GM21390 (cell line): ENCODE measurements around the gene GPC6.

ENCODE experiments used
- ATAC-seq: cut with Tn5 transposase; IDR thresholded peaks from one replicate; pipeline ENCODE4 v1.9.1; 2021; ENCODE audit not compliant: unreplicated experiment

Gene GPC6

DNA sequence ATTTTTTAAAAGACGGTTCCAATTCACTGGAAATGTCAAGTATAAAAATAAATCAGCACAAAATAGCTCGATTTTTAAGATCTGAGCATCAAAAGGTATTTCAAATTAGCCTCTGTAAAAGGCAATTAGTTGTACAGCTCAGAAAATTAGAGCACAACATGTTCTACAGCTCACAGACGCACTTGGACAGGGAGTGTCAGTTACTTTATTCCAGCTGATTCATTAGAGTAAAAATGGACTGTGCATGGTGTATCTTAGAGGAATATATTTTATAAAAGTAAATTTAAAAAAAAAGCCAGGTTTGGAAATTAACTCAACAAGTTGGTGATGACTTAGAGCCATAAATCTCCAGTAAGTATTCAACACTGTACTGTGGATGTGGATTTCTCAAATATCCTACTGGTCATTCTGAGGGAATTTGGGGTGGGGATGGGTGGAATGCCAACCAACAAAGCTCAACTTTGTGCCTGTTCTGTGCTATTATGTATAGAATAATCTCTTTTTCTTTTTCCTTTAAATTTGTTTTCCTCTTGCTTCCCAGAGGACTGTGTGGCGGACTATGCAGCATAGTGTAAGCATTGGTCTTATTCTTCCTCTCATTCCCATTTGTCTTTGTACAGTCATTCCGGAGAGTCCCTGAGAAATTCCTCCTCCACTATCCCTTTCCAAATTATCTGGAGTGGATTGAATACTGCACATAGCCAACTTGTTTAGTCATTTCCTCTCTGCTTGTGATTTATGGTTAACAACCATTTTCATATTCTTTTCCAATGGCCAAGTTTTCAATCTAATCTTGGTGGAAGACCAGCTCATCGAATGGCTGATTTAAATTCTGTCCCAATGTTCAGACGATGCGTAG lies 1083.6 kb downstream of the GPC6 start:
- ATAC-seq, result no peak

DNA sequence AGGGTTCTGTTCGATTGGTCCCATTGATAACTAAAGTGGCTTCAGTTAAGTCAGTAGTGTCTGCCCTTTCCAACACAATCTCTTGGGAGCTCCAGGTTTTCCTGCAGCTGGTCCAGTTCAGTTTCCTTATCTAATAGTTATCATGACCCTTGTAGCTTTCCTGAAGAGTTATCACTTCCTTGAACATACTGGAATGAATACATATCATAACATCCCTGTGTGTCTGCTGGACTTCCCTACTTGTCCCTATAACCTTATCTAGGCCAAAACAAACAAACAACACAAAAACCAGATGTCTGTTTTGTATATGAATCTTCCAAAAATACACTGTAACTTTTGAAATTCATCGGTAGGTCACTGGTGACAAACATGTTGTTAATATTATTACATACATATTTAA lies 1085.3 kb downstream of the GPC6 start:
- no peak for ATAC-seq

DNA sequence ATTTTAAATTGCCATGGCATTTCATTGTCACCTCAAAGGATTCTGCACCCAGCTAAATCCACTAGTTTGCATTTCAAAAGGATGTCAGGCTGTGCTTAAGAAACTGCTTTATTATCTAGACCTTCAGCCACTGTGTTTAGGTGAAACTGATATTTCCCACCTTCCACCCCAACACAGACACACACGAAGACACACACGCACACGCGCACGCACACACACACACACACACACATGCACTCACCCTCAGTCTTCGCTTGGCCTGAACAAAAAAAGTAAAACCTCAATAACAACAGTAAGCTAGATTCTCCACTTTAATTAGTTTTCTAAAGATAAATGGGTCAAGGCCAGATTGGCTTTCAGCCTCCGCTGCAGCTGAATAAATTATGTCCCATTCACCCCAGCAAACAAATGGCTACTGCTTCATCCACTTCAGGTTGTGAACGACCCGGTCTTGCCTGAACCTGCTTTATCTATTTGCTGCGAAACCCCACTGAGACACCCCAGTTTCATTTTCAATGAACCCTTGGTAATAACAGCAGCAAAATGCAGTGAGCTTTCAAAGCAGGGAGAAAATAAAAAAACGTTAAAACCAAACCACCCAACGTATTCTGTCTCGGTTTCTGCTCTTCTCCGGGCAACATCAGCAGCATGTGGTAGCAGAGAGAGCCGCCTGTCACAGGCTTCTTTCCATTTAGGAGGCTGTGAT lies 1086.1 kb downstream of the GPC6 start:
- ATAC-seq, result peak; percentile 69

DNA sequence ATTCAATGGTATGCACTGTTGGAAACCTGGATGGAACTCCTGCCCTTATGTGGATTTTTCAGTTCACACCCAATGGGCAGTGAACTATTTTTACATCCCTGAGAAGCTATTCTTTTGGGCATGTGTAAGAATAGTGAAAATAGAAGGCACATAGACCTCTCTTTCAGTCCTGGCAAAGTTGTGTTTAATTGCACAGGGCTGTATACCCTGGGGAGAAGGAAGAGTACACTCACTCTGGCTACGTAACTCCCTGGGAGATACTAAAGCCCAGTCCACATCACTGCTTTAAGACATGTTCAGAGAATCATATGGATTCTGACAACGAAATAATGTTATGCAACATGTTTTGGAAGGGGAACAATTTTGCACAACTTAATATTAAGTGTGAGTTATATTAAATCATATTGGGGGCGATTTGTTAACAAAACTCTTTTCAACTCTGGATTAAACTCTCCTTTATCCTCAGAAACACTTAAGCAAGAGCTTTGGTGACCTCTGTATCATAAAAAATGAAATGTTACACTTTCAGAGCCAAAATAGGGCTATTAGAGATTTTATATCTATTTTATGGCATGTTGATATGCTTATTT lies 1086.8 kb downstream of the GPC6 start:
- no peak for ATAC-seq

DNA sequence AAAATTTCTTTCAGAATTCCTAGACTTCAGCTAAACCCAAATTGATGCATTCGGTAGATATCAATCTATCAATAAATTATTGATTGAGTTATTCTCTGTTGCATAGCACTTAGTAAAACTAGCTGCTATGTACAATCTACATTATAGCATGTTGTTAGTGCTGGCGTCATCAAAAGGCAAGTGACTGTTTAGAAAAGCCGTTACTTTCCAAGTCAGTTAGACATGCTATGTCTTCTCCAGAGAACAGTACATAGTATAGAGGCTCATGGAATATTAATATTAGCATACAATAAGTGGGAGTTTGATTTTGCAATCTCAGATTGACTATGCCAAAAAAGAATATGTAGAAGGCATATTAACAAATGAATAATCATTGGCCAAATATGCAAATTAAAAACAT lies 1087.3 kb downstream of the GPC6 start:
- no peak for ATAC-seq

DNA sequence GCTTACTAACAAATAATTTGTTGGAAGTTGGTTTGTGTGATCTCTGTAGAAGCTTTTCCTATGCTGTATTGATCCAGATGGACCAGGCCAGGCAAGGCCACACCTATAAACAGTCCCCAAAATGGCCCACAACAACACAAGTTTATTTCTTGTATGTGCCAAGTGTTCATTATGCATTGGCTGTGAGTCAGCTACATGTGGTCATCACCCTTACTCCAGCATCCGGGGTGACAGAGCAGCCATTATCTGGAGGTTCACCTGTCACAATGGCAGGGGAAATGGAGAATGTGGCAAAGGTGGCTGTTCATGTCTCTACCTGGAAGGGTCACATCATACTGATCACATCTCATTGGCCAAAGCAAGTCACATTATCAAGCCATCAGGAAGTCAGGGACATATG lies 1088.6 kb downstream of the GPC6 start:
- no peak for ATAC-seq

DNA sequence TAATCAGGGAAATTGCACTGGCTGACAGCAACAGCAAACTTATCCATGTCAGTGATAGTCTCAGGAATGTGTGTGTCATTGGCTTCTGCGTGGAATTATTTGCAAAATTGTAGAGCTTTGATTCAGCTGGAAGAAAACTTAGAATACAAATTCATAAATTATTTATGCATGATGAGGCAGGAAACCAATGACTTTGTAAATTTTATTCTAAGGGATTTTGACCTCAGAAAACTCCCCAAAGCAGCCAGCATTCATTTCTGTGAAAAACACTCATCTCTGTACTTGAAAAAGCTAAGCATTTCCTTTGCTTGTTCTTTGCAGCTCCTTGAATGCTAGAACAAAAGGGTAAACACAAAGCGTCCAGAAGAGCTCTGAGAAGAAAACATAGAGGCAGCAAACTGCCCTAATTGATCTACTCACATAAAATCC lies 1090.5 kb downstream of the GPC6 start:
- ATAC-seq, result no peak

DNA sequence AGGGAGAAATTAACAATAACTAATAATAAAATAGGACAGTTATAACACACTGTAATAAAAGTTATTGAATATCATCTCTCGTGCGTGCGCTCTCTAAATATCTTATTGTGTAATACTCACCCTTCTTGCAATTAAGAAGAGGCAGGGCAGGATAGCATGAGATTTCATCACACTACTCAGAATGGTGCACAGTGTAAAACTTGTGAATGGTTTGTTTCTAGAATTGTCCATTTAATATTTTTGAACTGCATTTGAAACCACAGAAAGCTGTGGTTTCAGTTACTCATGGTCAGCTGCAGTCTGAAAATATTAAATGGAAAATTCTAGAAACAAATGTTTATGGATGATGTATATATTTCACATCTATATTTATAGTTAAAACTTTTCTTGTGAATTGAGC lies 1091.8 kb downstream of the GPC6 start:
- no peak for ATAC-seq

DNA sequence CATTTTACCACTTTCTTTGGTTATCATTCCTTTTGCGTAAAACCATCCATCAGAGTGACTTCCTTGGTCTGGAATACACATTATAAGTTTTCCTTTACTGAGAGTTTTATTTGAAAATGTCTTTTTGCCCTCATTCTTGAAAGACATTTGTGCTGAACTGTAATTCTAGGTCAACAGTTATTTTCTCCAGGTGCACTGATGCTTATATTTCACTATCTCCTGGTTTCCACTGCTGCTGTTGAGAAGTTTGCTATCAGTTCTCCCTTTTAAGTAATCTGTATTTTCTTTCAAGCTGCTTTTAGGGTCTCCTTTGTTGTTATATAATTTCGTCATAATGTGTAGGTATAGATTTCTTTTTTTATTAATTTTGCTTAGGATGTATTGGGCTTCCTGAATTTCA lies 1092.9 kb downstream of the GPC6 start:
- no peak for ATAC-seq

DNA sequence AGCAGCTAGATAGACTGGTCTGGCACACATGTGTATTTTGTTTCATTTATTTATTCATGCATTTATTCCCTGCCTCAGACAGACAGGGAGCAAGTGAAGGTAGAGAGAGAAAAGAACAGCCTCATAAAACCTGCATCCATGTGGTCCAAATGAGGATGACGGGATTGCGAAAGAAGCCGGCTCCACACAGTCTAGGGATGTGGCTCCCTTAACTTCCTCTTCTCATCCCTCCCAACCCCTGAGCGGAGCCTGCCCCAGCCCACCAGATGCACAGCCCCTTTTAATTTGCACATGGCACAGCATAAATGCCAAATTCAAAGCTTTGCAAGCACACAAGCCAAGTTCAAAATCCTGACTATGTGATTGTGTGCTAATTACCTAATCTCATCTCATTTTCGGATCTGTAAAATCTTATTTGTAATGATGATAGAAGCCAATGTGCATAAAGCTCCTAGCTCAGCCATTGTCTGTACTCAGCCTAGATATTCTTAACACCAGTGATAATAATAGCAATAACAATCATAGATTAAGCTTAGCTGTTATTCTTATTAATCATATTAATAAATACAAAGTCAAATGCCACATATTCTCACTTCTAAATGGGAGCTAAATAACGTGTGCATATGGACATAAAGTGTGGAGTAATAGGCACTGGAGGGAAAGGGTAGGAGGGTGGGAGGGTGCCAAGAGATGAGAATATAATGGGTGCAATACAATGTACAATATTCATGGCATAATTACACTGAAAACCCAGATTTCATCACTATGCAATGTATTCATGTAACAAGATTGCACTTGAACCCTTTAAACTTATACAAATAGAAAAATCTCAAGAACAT lies 1096.5 kb downstream of the GPC6 start:
- no peak for ATAC-seq

DNA sequence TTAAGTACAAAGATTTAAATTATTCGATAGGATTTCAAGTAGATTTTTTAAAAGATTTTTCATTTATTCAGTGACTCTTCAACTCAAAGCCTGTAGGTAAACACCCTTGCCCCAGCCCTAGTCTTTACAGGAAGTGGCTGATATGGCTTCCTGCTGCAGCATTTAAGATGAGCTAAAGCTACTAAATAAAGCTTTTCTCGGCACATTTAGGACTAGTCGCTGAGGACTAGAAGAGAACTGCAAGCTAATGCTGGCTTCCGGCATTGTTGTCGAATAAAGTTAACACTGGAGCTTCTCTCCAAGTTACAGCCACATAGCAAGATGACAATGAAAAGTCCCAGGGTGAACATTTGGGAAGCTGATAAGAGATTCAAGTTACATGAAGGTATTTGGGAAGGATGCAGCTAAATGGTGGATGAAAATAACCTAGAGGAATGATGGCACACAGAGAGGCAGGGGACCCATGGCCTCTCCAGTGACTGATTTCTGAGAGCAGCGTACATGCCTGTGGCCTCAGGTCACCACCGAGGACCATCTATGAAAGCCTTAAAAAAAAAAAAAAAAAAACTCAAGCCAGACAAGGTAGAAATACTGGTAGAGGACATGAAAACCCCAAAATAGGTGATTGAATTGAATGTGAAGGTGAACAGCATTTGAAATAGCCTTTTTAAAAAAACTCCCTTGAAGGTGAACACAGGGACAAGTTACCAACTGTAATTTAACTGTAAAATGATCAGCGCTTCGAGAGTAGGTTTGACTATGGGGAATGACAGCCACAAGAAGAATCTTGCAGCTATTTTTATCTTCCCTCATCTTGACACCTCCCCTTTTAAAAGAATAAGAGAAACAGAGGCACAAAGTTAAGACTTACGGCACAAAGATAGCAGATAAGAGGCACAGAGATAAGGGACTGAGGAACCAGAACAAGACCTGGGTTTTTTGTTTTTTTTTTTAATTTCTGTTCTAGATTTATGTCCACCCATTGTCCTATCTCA lies 1097.5 kb downstream of the GPC6 start:
- ATAC-seq, result no peak

DNA sequence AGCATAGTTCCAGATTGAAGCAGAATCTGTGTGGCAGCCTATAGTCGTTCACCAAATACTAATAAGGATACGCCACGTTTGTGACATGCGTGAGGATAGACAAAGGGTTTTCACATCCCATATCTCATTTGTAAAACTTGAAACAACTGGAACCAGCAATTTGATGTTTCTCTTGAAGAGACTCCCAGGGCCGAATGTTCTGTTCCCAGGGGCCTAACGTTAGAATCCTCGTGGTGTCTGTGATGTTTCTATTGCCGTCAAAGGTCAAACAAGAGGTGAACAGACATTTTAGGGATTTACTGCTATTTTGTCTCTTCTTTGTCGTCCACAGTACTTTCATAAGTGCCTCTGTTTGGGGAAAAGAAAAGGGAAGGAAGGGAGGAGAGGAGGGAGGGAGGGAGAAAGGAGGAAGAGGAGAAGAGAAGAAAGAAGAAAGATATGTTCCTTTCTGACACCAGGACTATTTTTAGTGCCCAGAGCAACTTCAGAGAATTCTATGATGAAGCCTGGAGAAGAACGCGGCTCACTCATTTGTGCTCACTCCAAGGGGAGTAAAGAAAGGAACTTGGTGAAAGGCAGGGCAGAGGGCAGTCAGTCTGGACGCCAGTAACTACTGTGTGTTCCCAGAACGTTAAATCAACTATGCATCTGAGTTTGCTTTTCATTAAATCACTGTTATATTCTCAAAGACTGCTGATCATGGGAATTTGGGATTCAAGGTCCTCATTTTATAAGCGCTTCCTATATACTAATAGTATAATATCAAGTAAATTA lies 1098.3 kb downstream of the GPC6 start:
- no peak for ATAC-seq

DNA sequence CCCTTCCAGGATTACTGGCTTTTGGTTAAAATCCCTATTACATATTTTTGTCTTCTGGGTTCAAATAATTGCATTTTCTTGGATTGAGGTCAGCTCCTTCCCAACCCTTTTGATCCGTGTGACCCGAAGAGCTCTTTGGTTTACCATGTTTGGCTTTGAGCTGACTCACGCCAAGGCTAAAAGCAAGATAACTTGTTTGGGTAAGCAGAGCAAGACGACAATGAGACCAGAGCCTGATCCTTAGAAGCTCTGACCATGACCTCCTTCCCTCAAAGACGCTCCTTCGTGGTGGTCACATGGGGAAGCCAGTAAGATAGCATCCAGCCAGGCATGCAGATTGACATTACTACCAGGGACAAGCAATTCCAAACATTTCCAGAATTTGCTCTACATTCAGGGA lies 1099.0 kb downstream of the GPC6 start:
- ATAC-seq, result no peak

DNA sequence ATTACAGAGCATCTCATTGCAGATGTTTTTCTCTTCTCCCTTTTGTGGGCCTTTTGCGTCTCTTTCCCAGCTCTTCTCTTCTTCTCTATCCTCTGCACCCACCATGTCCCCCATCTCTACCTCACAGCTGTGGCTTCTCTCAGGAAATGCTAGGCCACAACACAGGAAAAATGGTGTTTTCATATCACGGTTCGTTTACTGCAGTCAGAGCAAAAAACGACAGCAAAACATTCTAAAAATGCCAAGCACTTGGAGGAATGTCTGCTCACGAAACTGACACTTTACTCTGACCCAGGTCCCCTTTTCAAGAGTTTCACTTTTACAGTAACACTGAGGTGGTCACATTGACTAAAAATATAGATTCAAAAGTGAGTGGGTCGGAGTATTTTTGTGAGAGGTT lies 1100.7 kb downstream of the GPC6 start:
- ATAC-seq, result peak; percentile 97

DNA sequence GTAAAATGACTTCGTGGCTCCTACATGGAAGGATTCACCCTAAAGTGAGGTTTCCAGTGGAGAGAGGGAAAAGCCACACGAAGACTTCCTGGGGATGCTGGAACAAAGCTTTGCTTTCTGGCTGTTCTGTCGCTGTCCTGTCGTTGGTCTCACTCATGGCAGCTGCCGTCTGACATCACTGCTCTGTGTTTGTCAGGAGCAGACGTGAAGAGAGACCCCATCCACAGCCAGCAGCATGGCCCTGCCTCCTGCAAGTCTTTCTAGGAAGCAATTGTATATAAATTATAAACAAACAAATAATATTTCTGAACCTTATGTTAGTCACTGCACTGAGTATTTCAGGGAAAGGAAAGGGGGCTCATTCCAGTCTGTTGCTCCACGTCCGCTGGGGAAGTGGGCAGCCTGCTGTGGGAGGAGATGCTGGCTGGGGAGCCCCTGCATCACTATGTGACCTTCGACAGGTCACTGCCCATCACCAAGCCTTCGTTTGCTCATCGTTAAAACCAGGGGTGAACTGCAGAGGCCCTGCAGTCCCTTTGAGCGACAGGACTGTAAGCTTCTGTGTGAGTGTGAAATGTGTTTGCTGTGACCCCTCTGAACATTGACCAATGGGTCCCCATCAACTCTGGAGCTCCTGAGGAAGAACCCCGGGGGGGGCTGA lies 1101.9 kb downstream of the GPC6 start:
- no peak for ATAC-seq

DNA sequence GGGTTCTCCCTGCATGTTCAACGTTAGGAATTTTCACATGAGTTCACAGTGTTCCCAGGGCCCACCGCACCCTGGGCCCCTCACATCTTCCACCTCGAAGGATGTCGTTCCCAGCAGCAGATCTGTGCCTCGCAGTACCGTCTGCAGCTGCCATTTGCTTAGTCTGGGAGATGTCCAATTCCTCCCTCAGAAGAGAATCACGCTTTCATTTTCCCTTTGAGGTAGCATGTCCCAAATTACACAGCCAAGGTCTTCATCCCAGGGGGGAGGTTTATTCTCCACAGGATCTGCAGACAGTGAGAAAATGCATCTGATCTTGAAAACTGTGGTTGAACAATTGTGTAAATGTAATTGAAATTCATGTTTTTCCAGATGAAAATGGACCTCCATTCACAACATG lies 1102.7 kb downstream of the GPC6 start:
- ATAC-seq, result no peak

DNA sequence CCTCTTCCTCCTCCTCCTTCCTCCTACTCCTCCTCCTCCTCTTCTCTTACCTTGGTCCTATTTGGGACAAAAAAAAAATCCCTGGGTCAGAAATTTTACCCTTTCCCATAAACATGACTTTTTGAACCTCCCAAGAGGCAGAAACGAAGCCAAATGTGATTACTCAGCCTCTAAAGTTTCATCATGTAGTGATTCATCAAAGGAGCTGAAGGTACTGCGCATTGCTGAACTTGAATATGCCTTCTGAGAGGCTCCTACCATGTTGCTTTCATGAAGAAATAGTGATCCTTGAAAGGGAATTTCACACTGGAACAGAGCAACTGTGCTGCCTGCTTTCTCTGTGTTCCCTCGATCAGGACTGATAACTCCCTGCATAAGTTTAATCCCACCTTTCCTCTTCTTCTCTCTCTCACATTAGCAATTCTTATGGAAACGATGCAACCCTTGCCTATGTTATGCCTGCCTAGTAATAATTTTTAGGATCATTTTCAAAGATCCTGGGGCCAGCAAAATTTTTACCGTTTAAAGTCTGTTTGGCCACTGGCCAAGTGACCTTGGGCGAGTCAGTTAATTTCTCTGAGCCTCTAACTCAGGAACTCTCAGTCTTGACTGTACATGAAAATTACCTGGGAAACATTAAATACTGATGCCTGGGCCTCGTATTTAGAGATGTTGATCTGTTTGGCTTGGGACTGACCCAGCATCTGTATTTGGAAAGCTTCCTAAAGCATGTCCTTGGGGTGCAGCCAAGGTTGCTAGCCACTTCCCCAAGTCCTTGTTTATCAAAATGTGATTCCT lies 1103.3 kb downstream of the GPC6 start:
- no peak for ATAC-seq

DNA sequence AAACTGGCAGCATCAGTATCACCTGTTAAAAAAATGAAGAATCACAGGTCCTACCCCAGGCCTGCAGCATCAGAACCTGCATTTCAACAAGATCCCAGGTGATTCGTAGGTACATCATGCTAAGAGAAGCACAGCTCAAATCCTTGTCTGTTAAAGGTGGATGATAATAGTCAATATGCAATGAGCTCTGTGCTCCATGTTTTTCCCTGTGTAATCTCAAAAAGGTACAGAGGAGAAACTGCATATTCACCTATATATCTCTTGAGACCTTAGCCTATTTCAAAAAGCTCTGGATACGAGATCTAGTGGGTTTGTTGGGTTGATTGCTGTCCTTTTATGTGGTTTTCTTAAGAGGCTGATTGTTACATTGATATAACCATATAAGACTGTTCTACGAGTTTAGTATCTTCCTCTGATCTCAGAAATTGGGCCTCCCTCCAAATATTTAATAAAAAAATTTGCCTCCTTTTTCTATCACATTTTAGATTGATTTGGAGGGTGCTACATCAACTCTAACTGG lies 1104.0 kb downstream of the GPC6 start:
- ATAC-seq, result no peak
